Activated CD8-positive, alpha-beta memory T cell treated with anti-CD3 and anti-CD28 coated beads, Interleukin-2, amount 50 U/mL, for 48 hours (primary cell): ENCODE measurements around the gene ST7.

ENCODE experiments used
- DNase-seq: peaks from one replicate; pipeline ENCODE4 v3.0.0-alpha.2; 2020

ST7 gene

DNA sequence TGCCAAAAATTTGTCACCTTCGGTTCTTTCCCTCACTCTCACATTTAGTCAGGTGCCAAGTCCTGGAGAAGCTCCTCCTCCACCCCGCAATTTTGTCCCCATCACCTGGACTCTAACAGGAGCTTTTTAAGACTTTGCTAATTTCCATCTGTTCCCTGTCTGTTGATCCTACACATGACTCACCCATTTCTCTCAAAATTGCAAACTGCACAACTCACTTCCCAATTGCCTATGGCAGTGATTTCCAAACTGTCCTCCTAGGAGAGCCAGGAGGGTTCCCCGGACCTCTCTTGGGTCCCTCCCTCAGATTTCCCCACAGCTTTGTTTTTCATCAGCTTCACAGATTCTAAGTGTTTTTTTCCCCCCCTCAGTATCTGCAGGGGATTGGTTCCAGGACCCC is 249.2 kb downstream of the ST7 start:
- DNase-seq, result no peak

DNA sequence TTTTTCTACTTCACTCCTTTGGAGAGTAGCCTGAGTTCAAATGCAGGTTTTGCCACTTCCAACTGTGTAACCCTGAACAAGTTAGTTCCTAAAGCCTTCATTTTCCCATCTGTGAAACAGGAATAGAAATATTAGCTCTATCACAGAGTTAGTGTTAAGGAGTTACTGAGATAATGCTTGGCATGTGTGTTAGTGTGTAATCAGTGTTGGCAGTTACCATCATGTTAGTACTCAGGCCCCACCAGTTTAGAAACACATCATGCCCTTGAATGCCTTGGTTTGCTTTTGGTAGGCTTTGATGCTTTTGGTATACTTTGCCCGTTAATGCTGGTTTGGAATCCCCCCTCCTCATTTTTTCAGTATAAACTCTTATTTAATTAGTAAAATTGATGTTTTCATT is 249.9 kb downstream of the ST7 start:
- DNase-seq, result no peak

DNA sequence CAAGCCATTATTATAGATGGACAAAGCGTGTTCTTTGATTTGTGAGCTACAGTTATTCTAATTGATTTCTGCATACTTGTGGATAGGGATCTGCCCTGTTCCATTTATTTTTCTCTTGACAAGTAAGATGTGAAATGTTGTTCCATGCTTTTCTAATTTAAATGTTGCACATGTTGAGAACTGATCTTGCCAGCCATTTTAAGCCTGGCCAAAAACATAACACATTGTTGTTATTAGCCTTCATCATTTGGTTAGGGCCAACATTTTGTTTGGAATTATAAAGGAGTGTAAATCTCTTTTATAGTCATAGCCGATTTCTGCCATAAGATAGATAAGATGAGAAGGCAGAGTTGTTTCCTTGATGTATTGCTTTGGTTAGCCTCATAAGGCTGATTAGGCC is 252.6 kb downstream of the ST7 start:
- no peak for DNase-seq

DNA sequence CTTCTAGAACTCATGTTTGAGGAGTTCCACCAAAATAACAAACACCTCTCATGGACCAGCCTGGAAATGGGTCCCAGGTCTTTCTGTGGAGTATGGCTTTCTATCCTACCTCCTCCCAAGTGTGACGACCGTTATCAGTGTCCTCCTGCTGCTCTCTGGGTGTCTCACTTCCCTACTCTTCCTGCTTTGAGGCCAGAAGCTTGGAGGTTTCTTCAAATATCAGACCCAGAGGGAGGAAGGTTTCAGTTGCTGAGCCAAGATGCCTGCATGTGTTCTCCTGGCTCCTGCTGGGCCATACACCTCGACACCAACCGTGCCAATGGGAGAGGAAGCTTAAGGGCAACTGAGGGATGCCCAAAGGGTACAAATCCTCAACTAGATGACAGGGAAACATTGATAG is 255.0 kb downstream of the ST7 start:
- no peak for DNase-seq

DNA sequence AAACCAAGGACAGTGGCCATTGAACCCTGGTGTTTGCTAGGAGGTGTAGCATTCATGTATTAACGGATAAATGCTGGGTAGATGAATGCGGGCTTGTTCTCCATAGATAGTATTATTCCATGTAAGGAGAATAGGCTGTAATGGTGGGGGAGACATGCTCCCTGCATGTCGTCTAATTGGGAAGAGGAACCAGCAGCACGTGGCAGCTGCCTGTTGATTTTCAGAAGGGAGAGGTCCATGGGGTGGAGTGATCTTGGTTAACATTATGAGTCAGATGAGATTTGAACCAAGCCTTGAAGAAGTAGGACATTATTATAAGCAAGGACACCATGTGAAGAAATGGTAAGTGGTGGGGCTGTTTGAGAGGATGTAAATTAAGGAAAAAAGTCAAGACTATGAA is 257.1 kb downstream of the ST7 start:
- no peak for DNase-seq

DNA sequence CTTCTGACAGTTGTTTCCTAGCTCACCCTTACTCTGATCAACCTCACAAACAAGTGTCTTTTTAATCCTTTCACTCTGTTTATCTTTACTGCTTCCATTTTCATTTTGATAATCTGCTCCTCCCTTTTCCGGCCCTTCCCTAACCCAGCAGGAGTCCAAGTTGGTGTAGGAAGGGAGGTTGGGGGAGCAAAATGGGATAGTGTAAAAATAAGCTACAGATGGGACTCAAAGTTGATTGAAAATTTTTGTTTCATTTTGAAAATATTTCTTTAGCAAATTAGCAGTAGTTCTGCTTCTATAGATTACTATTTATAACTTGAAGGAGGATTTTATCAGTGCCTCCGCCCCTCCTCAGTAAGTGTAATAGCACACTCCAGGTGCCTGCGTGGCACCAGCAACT is 257.6 kb downstream of the ST7 start:
- DNase-seq, result no peak

DNA sequence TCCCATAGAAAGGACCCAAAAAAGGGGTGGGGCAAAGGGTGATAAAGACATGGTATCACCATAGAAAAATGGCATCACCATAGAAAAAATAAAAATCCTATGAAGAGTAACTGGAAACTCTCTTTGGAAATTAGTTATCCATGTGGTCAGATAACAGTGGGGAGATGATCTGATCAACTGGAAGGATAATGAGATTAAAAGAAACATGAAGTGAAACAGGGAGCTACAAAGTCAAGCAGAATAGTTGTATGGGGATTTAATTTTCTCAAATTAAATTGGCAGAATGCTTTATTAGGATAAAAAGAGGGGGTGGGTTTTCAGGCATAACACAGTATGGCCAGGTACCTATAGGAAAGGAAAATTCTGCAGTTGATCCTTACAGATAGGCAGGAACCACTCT is 258.3 kb downstream of the ST7 start:
- no peak for DNase-seq

DNA sequence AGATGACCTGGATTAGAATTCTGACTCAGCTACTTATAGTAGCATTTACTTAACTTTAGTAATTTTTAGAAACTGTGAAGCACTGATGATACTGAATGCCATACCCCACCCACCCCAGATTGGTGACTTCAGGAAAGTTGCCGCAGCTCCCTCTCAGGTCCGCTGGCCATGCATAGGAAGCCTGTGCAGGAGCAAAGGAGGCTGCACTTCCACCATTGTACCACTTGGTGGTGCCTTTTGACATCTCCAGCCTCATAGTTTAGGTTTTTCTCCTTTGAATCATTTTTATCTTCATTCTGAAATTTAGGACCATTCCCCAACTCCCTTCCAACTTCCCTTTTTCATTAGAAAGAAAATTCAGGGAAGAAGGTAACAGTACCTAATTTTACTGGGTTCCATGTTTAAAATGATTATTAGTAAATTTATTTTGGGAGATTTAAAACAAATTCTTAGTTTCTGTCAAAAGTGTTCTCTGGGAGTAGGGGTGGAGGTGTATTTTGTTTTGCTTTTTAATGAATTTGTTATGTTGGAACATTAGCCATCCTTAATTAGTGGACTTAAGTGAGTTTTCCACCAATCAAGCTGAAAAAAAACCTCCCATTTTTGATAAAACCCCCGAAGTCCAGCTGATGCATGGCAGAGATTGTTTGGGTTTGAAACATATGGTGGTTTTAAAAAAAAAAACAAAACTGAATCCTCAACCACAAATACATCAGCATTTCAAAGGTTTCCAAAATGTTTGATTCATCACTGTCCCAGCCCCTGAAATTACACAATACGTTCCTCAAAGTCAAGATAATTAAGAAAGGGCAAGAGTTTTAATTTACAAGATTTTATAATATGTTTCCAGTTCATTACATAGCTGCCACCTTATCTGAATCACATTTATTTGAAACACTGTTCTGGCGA is 259.9 kb downstream of the ST7 start:
- DNase-seq, result peak; percentile 60

DNA sequence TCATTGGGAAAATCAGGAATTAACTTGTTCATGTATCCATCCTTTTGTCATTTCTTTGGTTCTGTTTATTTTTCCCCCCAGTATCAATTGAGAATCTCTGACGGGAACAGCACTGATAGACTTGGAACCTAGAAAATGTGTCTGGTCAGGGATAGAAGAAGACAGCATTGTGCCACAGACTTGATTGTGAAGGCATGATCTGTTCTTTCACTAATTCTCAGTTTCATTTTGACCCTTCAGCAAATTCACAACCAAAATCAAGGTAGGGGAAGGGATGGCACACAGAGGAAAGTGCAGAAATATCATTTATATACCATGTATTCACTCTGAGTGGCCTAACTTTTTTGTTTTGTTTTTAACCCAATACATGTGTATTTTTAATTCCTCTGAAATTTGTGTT is 262.7 kb downstream of the ST7 start:
- no peak for DNase-seq

DNA sequence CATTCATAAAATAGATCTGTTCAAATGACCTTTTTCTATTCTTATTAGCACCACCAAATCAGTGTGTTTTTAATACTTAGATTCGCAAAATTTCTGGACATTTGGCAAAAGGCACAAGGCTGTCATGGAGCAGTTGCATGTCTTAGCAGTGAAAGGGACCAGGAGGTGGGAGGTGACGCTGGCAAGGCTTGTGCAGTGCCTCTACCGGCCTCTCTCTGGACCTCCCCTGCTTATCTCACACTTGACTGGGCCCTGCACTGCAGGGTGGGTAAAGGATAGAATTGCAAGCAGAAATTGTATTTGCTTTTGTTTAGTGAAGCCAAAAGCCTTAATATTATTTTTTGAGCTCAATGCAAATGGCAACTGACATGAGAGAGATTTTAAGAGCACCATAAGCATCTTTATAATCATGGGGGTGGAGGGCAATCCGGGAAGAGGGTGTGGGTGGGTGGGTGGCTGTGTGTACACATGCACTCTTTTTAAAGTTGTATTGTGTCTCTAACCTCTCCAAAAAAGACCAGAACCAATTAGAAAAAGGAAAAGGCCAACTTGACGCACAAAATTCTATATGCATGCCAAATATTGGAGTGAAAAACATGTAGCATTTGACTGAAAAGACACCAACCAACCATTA is 263.3 kb downstream of the ST7 start:
- DNase-seq, result no peak

DNA sequence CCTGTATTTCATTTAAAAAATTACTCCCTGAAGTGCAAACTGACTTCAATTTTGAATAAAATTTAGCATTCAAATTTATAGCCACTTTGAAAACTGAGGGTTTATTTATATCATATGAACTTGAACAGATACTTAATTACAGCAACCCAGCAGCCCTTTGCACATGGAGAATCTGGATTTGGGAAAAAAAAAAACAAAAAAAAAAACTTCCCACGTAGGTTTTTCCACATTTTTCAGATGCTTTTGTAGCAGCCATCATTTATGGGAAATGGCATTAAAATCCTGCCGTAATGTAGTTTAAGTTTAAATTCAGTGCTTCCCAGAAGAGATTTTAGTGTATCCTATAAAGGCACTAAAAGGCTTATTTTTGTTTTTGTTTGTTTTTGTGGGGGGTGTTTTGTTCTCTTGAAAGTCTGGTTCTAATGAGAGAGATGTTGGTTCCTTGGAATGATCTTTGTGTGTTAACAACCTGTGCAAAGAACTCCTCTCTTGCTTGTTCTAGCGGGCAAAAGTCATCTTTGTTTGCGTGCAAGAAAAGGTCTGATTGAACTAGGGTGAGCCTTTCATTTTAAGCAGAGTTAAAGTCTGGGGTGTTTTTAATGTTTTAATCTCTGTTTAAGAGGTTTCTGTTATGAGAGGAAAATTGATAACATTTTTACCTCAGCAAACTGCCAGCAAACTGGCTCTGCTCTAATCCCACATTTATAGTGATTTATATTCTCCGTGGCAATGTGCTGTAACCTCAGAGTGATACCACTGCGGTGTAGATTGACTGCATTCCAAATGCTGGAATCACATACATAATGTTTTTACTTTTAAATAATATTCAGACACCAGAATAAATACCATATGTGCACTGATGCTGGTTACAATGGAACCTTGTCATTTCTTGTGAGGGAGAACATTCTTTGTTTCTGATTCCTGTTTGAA is 264.1 kb downstream of the ST7 start:
- no peak for DNase-seq

DNA sequence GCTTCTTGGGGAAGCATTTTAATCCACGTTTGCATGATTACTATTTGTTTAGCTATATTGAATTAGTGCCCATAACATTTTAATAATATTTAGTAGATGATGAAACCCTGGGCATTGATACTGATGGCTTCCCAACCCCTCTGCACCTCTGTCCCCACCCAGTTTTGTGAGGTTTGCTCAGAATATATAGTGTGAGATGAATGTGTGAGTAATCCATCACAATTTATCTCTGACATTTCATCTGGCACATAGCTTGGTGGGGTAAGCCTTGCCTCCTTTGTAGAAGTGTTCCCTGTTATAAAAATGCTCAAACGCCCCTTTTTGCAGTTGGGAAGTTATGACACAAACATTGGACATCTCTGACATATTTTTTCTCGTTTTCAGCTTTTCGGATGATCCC is 265.4 kb downstream of the ST7 start:
- DNase-seq, result no peak

DNA sequence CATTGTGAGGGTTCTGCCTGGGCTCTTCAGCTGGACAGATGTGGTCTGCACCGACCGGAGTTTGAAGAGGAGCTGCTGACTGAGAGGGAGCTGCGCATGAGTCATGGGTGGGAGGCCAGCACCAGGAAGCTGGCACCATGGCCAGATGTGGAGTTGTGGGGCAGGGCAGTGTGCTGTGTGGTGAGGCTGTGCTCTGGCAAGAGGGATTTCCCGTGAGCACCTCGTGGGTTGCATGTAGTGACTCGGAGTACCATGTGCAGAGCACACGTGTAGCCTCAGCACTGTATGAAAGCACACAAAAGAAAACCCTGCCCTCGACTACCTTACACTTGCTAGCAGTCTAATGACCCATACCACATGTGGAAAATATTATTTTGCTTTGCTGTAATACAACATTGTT is 266.2 kb downstream of the ST7 start:
- DNase-seq, result no peak

DNA sequence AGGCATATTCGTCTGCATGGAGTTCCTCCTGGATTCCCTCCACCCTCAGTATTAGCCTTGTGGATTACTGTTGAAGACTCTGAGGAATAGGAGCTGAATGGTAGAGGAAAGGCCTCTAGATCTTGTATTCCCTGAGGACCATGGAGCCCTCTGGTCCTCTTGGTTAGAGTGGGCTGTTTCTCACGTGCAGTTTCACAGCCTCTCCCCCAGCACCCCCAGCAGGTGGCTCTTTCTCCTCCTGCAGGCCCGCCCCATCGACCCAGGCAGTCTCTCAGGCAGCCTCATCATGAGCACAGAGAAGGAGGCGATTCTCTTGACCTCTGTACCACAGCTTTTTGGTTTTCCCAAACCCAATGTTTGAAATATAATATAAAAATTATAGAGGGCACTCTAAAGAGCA is 267.5 kb downstream of the ST7 start:
- no peak for DNase-seq

DNA sequence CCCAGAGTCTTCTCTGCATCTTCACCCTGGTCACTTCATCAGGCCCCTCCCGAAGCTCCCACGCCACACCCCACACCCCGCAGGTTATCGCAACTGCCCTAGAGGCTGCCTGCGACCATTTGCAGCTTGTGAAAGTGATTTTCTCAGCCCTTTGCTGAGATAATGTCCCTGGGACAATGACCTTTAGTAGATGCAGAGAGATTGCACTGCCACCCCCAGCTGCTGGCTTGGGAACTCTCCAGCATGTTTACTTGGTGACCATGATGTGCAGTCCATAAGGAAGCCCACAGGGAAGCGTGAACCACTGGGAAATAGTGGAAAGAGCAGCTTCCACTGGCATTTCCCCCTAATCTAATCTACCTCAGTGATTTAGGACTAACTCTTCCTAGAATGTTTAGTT is 272.2 kb downstream of the ST7 start:
- DNase-seq, result no peak

DNA sequence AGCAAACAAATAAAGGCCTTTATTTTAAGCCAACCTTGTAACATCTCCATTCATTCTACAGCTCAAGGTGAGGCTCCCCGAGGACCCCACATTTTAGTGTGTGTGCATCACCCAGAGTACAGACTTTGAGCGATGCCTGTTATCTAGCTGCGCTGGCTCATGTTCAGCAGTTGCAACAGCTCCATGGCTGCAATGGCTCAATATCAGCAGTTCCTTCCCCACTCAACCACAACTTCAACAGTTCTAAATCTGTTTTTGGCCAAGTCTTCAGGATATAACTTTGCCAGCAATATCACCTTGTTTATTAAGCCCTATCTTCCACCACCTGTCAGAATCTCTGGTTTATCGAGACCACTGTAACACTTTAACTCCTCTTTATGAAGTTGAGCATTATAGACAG is 273.8 kb downstream of the ST7 start:
- DNase-seq, result no peak

DNA sequence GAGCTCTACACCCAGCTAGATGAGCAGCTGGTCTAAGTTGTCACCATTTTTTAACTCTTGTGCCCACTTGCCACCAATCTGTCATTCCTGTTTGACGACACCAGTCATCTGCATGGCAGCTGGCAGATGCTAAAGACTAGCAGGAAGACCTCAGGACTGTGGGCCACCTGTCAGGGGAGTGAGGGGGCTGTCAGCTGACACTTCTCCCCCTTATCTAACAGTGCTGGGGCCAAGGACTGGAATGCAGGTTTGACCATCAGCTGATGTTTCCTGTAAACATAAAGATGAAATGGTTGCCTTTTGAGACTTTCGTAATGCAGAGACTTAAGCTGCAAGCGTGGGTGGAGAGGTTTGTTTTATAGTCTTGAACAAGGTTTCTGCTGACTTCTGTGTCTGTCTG is 276.0 kb downstream of the ST7 start:
- no peak for DNase-seq

DNA sequence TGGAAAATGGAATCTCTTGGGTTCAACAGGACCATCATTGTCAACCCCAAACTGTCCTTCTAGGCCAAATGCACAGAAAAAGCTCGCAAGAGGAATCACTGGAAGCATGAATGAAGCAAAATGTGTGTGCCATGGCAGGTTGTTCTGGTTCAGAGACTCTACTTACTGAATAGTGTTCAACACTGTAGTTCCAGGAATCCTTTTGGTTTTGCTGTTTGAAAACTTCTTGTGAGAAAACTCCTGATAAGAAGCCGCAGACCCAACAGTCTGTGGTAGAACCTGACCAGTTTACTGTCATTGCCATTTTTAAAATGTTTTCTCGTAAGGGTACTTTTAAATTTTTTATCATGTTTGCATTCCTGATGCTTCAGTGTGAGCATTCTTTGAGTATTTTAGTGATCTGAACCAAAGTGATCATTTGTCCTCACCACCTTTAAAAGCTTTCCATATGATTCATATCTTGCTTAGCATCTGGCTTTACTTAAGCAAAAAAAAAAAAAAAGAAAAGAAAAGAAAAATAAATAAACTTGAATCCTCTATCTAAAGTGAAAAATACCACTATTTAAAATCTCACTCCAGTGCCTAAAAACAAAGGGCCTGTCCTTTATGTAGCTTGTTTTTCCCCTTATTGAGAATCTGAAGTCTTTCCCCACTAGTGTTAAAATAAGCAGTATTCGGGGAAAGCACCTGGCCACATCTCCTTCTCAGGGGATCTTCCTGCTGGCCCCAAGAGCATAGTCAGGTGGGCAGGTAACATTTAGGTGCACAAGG is 277.2 kb downstream of the ST7 start:
- no peak for DNase-seq

DNA sequence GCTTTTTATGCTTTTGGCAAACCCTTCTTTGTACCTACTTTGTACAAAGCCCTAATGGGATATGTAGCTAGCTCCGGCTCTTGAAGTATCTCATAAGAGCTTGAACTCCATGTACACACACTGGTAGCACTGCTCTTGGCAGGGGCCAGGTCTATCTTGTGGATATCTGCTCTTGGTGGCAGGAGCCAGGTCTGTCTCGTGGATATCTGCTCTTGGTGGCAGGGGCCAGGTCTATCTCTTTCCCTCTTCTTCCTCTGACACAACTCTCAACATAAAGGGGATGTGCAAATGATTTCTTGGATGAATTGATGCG is 277.7 kb downstream of the ST7 start:
- DNase-seq, result no peak

DNA sequence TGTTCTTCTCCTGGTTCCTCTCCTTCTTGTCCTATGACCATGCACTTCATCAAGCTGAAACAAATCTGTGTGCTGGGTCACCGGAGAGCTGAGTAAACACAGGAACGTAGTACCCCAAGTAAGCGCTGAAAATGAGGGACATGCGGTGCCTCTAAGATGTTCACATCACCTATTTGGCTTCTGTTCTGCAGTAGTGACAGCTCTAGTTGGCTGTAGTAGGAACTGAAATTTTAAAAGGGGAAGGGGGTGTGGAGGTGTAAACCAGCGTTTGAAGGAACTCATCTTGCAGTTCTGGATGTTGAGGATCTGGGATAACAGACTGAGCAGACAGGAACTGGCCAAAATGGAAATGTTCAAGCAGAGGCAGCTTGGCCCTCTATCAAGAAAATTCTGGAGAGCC is 284.3 kb downstream of the ST7 start:
- no peak for DNase-seq

DNA sequence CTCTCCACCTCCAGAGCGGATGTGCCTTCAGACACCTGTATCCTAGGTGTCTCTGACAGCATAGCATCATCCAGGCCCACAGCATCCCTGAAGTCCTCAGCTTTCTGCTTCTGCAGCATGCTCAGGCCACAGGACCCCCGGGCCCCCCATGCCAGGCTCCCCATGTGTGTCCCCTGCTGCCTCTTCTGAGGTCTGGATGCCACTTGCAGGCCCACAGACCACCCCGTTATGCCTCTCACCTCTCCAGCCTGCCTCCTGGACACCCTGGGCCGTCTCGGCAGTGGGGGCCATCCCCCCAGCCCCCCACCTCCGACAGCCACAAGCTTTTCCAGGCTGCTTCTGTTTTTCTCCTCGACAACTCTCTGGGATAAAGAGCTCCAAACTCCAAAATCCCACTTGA is 285.2 kb downstream of the ST7 start:
- no peak for DNase-seq

DNA sequence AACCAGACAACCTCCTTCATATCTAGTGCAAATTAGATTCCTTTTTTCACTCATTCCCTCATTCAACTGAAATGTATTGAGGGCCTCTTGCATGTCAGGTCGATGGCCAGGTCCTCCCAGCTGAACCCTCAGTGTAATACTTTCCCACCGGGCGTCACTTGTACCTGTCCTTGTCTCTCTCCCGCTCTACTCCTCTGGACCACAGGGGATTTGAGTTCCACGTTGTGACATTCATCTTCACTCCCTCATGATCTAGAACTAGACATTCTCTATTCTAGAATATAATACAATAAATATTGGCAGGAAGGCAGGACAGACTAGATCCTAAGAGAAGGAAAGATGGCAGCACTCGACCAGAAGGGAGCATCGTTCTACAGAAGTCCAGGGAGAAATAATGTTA is 285.6 kb downstream of the ST7 start:
- DNase-seq, result no peak

DNA sequence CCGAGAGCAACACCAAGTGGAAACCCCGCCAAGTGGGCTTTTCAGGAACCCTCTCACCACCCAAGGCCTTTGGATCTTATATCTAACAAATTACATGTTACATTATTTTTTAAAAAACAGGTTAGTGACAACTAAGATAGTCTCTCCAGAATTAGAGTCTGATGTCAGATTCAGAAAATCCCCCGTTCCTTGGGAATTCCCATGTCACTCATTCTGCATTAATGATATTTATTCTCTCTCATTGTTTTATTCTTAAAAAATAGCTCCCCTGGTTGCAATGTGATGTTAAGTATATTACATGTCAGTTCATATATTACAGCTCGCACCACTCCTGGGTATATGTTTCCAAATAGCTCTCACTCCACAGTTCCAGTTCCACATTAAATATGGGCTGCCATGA is 287.8 kb downstream of the ST7 start:
- DNase-seq, result no peak
